SK-N-SH treated with all-trans-retinoic acid at 6 μM for 48 hours (cell line): ENCODE data around the gene GP1BA.

ENCODE experiments used
- ATAC-seq: fragments of 200-7000 bp; cut with Tn5 transposase; 3 replicates; pipeline ENCODE4 v1.9.1; 2020; ENCODE audit warnings: mild to moderate bottlenecking, moderate library complexity
- ARNTL ChIP-seq: fragments of 450-650 bp; formaldehyde crosslinking; IDR thresholded peaks from 2 replicates; pipeline ENCODE4 v1.5.0; 2020; ENCODE audit warnings: low read depth, mild to moderate bottlenecking, moderate library complexity, borderline replicate concordance
- BACH2 ChIP-seq: fragments of 250-450 bp; sonication (Bioruptor Pico); IDR thresholded peaks from 2 replicates; pipeline ENCODE4 v1.9.0; 2021; ENCODE audit warnings: mild to moderate bottlenecking, borderline replicate concordance
- CSDC2 ChIP-seq: fragments of 250-450 bp; sonication (Bioruptor Pico); IDR thresholded peaks from 2 replicates; pipeline ENCODE4 v1.5.0; 2020; ENCODE audit warnings: mild to moderate bottlenecking, moderate library complexity
- ESRRG ChIP-seq: fragments of 250-450 bp; sonication (Bioruptor Pico); IDR thresholded peaks from 2 replicates; pipeline ENCODE4 v1.6.1; 2021; ENCODE audit warnings: mild to moderate bottlenecking
- GLIS3 ChIP-seq: fragments of 250-450 bp; sonication (Bioruptor Pico); IDR thresholded peaks from 2 replicates; pipeline ENCODE4 v1.5.0; 2020; ENCODE audit warnings: mild to moderate bottlenecking, moderate library complexity
- ISL1 ChIP-seq: fragments of 250-450 bp; sonication (Bioruptor Pico); IDR thresholded peaks from 2 replicates; pipeline ENCODE4 v2.1.2; 2022; ENCODE audit warnings: mild to moderate bottlenecking, moderate library complexity
- OSR1 ChIP-seq: fragments of 250-450 bp; sonication (Bioruptor Pico); IDR thresholded peaks from 2 replicates; pipeline ENCODE4 v1.8.0; 2022; ENCODE audit warnings: moderate library complexity, mild to moderate bottlenecking, inconsistent platforms
- RARB ChIP-seq: fragments of 250-450 bp; sonication (Bioruptor Pico); IDR thresholded peaks from 2 replicates; pipeline ENCODE4 v1.8.0; 2021; ENCODE audit warnings: mild to moderate bottlenecking, moderate library complexity
- SNAI2 ChIP-seq: fragments of 250-450 bp; sonication (Bioruptor Pico); IDR thresholded peaks from 2 replicates; pipeline ENCODE4 v1.5.0; 2020; ENCODE audit warnings: mild to moderate bottlenecking, moderate library complexity
- TCF4 ChIP-seq: fragments of 250-450 bp; sonication (Bioruptor Pico); IDR thresholded peaks from 2 replicates; pipeline ENCODE4 v1.8.0; 2021; ENCODE audit warnings: mild to moderate bottlenecking, moderate library complexity, borderline replicate concordance
- TOX ChIP-seq: fragments of 250-450 bp; sonication (Bioruptor Pico); IDR thresholded peaks from 2 replicates; pipeline ENCODE4 v1.8.0; 2021; ENCODE audit warnings: mild to moderate bottlenecking, moderate library complexity, borderline replicate concordance
- ZC3H10 ChIP-seq: fragments of 250-450 bp; sonication (Bioruptor Pico); IDR thresholded peaks from 2 replicates; pipeline ENCODE4 v1.5.1; 2021; ENCODE audit warnings: mild to moderate bottlenecking, moderate library complexity
- ZFP3 ChIP-seq: fragments of 250-450 bp; sonication (Bioruptor Pico); IDR thresholded peaks from 2 replicates; pipeline ENCODE4 v1.5.0; 2020; ENCODE audit warnings: mild to moderate bottlenecking, moderate library complexity
- ZFP30 ChIP-seq: fragments of 450-650 bp; formaldehyde crosslinking; IDR thresholded peaks from 2 replicates; pipeline ENCODE4 v1.5.0; 2022; ENCODE audit warnings: mild to moderate bottlenecking, moderate library complexity
- ZNF70 ChIP-seq: fragments of 450-650 bp; formaldehyde crosslinking; IDR thresholded peaks from 2 replicates; pipeline ENCODE4 v1.5.0; 2020; ENCODE audit warnings: mild to moderate bottlenecking, moderate library complexity
- ZNF8 ChIP-seq: fragments of 450-650 bp; formaldehyde crosslinking; IDR thresholded peaks from 2 replicates; pipeline ENCODE4 v1.5.0; 2020; ENCODE audit warnings: mild to moderate bottlenecking, moderate library complexity
- TF ChIP-seq, protein P1 (sequence below): fragments of 250-450 bp; sonication (Bioruptor Pico); IDR thresholded peaks from 2 replicates; pipeline ENCODE4 v1.8.0; 2020; ENCODE audit warnings: mild to moderate bottlenecking, moderate library complexity, borderline replicate concordance
- TF ChIP-seq, protein P2 (sequence below): fragments of 250-450 bp; sonication (Bioruptor Pico); IDR thresholded peaks from 2 replicates; pipeline ENCODE4 v1.8.0; 2021; ENCODE audit warnings: low read depth, mild to moderate bottlenecking, moderate library complexity, borderline replicate concordance
- TF ChIP-seq, protein P3 (sequence below): fragments of 250-450 bp; sonication (Bioruptor Pico); IDR thresholded peaks from 2 replicates; pipeline ENCODE4 v1.5.1; 2021; ENCODE audit warnings: mild to moderate bottlenecking, moderate library complexity
- TF ChIP-seq, protein P4 (sequence below): fragments of 250-450 bp; sonication (Bioruptor Pico); IDR thresholded peaks from 2 replicates; pipeline ENCODE4 v1.5.1; 2020; ENCODE audit warnings: low read depth, mild to moderate bottlenecking, moderate library complexity

GP1BA gene

DNA sequence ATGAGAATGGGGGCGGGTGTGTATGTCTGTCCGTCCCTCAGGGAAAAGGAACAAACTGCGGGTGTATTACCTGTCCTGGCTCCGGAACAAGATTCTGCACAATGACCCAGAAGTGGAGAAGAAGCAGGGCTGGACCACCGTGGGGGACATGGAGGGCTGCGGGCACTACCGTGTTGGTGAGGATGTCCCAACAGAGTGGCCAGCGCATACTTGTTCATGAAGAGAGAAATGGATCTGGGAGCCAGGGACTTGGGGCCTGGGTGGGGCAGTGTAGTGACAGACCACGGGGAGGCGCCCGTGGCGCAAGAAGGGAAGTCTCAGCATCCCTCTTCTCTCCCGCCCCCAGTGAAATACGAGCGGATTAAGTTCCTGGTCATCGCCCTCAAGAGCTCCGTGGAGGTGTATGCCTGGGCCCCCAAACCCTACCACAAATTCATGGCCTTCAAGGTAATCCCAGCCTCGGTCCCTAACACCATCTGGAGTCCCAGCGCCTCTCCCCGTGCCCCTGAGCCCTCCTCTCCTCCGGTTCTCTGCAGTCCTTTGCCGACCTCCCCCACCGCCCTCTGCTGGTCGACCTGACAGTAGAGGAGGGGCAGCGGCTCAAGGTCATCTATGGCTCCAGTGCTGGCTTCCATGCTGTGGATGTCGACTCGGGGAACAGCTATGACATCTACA, 36.3 kb upstream of the GP1BA start:
- no peak for ATAC-seq
- TF ChIP-seq, protein P1, sequence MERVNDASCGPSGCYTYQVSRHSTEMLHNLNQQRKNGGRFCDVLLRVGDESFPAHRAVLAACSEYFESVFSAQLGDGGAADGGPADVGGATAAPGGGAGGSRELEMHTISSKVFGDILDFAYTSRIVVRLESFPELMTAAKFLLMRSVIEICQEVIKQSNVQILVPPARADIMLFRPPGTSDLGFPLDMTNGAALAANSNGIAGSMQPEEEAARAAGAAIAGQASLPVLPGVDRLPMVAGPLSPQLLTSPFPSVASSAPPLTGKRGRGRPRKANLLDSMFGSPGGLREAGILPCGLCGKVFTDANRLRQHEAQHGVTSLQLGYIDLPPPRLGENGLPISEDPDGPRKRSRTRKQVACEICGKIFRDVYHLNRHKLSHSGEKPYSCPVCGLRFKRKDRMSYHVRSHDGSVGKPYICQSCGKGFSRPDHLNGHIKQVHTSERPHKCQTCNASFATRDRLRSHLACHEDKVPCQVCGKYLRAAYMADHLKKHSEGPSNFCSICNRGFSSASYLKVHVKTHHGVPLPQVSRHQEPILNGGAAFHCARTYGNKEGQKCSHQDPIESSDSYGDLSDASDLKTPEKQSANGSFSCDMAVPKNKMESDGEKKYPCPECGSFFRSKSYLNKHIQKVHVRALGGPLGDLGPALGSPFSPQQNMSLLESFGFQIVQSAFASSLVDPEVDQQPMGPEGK (CRISPR knock-in tag), result no peak
- no peak for TF ChIP-seq RARB
- TF ChIP-seq BACH2, result no peak
- TF ChIP-seq ZNF8, result no peak
- no peak for TF ChIP-seq GLIS3
- TF ChIP-seq, protein P2, sequence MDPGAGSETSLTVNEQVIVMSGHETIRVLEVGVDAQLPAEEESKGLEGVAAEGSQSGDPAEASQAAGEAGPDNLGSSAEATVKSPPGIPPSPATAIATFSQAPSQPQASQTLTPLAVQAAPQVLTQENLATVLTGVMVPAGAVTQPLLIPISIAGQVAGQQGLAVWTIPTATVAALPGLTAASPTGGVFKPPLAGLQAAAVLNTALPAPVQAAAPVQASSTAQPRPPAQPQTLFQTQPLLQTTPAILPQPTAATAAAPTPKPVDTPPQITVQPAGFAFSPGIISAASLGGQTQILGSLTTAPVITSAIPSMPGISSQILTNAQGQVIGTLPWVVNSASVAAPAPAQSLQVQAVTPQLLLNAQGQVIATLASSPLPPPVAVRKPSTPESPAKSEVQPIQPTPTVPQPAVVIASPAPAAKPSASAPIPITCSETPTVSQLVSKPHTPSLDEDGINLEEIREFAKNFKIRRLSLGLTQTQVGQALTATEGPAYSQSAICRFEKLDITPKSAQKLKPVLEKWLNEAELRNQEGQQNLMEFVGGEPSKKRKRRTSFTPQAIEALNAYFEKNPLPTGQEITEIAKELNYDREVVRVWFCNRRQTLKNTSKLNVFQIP (CRISPR knock-in tag), result no peak
- TF ChIP-seq, protein P3, sequence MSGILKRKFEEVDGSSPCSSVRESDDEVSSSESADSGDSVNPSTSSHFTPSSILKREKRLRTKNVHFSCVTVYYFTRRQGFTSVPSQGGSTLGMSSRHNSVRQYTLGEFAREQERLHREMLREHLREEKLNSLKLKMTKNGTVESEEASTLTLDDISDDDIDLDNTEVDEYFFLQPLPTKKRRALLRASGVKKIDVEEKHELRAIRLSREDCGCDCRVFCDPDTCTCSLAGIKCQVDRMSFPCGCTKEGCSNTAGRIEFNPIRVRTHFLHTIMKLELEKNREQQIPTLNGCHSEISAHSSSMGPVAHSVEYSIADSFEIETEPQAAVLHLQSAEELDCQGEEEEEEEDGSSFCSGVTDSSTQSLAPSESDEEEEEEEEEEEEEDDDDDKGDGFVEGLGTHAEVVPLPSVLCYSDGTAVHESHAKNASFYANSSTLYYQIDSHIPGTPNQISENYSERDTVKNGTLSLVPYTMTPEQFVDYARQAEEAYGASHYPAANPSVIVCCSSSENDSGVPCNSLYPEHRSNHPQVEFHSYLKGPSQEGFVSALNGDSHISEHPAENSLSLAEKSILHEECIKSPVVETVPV (CRISPR knock-in tag), result no peak
- TF ChIP-seq TCF4 (CRISPR knock-in tag), result no peak
- TF ChIP-seq ZC3H10, result no peak
- no peak for TF ChIP-seq ZFP3
- TF ChIP-seq ZNF70, result no peak
- no peak for TF ChIP-seq ZFP30 (CRISPR knock-in tag)
- no peak for TF ChIP-seq CSDC2 (CRISPR knock-in tag)

DNA sequence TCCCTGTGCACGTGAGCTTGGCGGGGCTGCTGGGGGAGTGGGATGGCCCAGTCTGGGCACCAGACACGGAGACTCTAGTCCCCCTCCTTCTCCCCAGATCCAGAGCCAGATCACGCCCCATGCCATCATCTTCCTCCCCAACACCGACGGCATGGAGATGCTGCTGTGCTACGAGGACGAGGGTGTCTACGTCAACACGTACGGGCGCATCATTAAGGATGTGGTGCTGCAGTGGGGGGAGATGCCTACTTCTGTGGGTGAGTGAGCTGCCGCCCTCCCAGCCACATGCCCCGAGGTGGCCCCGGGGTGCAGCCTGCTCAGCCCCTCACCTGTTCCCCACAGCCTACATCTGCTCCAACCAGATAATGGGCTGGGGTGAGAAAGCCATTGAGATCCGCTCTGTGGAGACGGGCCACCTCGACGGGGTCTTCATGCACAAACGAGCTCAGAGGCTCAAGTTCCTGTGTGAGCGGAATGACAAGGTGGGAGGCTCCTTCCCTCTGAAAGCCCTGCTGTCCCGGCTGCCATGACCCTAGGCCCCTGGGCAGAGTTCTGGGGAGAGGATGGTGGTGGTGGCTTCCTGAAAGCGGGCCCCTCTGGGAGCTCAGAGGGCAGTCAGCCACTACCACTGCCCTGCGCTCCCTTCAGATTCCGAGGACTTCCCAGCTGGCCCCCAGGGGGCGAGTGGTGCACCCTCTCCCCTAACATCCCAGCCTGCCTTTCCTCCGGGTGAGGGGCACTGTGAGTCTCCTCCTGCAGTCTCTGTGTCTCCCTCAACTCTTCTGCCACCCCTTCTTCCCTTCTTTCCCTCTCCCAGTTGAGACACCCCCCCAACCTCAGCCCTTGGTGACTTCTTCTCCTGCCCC, 35.5 kb upstream of the GP1BA start:
- TF ChIP-seq ZC3H10, result no peak
- TF ChIP-seq ESRRG (CRISPR knock-in tag), result no peak
- no peak for TF ChIP-seq ARNTL (CRISPR knock-in tag)
- TF ChIP-seq TOX (CRISPR knock-in tag), result no peak
- TF ChIP-seq BACH2, result no peak
- TF ChIP-seq, protein P2 (CRISPR knock-in tag), result no peak
- no peak for TF ChIP-seq ZFP30 (CRISPR knock-in tag)
- no peak for TF ChIP-seq ISL1 (CRISPR knock-in tag)
- TF ChIP-seq GLIS3, result no peak
- TF ChIP-seq ZNF70, result no peak
- no peak for TF ChIP-seq OSR1 (CRISPR knock-in tag)
- TF ChIP-seq ZNF8, result no peak
- no peak for TF ChIP-seq SNAI2 (CRISPR knock-in tag)
- TF ChIP-seq RARB, result no peak
- TF ChIP-seq, protein P3 (CRISPR knock-in tag), result no peak
- TF ChIP-seq TCF4 (CRISPR knock-in tag), result no peak
- TF ChIP-seq, protein P1 (CRISPR knock-in tag), result no peak
- no peak for TF ChIP-seq ZFP3
- TF ChIP-seq, protein P4, sequence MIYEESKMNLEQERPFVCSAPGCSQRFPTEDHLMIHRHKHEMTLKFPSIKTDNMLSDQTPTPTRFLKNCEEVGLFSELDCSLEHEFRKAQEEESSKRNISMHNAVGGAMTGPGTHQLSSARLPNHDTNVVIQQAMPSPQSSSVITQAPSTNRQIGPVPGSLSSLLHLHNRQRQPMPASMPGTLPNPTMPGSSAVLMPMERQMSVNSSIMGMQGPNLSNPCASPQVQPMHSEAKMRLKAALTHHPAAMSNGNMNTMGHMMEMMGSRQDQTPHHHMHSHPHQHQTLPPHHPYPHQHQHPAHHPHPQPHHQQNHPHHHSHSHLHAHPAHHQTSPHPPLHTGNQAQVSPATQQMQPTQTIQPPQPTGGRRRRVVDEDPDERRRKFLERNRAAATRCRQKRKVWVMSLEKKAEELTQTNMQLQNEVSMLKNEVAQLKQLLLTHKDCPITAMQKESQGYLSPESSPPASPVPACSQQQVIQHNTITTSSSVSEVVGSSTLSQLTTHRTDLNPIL (CRISPR knock-in tag), result no peak
- TF ChIP-seq, all 23 proteins: peak for 0
- no peak for ATAC-seq
